ENCODE data around the gene B3GALT4. TPM values are rescaled to one million over a fixed set of nuclear protein-coding genes. Genes with fewer than 3 reads are reported as not detected.

Gene B3GALT4
- total RNA-seq, 3 donors from 2014 or later: 8.2 to 15.0 (median 11.1) TPM

GRCh38 chr6:33290459-33290858, 13.5 kb downstream of the B3GALT4 start:
- no peak for DNase-seq (ENCODE audit: low spot score in 2 of 2)
- no peaks in the 10 kb centered on the region for H3K9me3 ChIP-seq
- H3K27me3 ChIP-seq: no peaks in the 10 kb centered on the region
- H3K36me3 ChIP-seq: no peaks in the 10 kb centered on the region
- no peak overlapping the region for H3K27ac ChIP-seq
- peak overlapping the region; percentile 70 to 81 (median 79) for H3K4me3 ChIP-seq
- TF ChIP-seq CTCF (IDR thresholded peaks at IDR 0.05) (no peak), POLR2A (IDR thresholded peaks at IDR 0.05) (no peak), POLR2AphosphoS5 (IDR thresholded peaks at IDR 0.05) (no peak)
- H3K4me1 ChIP-seq: peaks cover 3 to 6% of the 10 kb centered on the region in 2 donors
- intact Hi-C loops (cut with DNase I; ENCODE audit: low total_unique reads): no loop called here

- no peak overlapping the region for H3K27ac ChIP-seq
- no peaks in the 10 kb centered on the region for H3K27me3 ChIP-seq
- TF ChIP-seq POLR2A (IDR thresholded peaks at IDR 0.05) (no peak), CTCF (IDR thresholded peaks at IDR 0.05) (no peak), POLR2AphosphoS5 (IDR thresholded peaks at IDR 0.05) (no peak)
- no peaks in the 10 kb centered on the region for H3K9me3 ChIP-seq
- H3K4me3 ChIP-seq: no peak overlapping the region
- H3K4me1 ChIP-seq: peaks cover 3 to 9% of the 10 kb centered on the region in 2 donors
- intact Hi-C loops (cut with DNase I; ENCODE audit: low total_unique reads): no loop called here
- no peak for DNase-seq (ENCODE audit: low spot score in 2 of 2)
- no peaks in the 10 kb centered on the region for H3K36me3 ChIP-seq
Observed at GRCh38 chr6:33292996-33293682, 16.2 kb downstream of the B3GALT4 start.

- Histone ChIP-seq H3K4me1 (peaks cover 0 to 6% of the 10 kb centered on the region in 2 donors), H3K36me3 (no peaks in the 10 kb centered on the region), H3K27me3 (no peaks in the 10 kb centered on the region), H3K27ac (peak overlapping the region in 1 of 2 donors; percentile 99), H3K4me3 (no peak overlapping the region), H3K9me3 (no peaks in the 10 kb centered on the region)
- intact Hi-C loops (cut with DNase I; ENCODE audit: low total_unique reads): no loop called here
- TF ChIP-seq CTCF (IDR thresholded peaks at IDR 0.05) (no peak), POLR2A (IDR thresholded peaks at IDR 0.05) (no peak), POLR2AphosphoS5 (IDR thresholded peaks at IDR 0.05) (no peak)
- no peak for DNase-seq (ENCODE audit: low spot score in 2 of 2)
Observed at GRCh38 chr6:33294086-33294823, 17.3 kb downstream of the B3GALT4 start.

- intact Hi-C loops (cut with DNase I; ENCODE audit: low total_unique reads): no loop called here
- Histone ChIP-seq H3K4me1 (peaks cover 0 to 6% of the 10 kb centered on the region in 2 donors), H3K27ac (peak overlapping the region; percentile 98 to 99), H3K27me3 (no peaks in the 10 kb centered on the region), H3K36me3 (no peaks in the 10 kb centered on the region), H3K9me3 (no peaks in the 10 kb centered on the region), H3K4me3 (peak overlapping the region in 1 of 3 donors; percentile 87)
- TF ChIP-seq POLR2AphosphoS5 (IDR thresholded peaks at IDR 0.05) (no peak), POLR2A (IDR thresholded peaks at IDR 0.05) (no peak), CTCF (IDR thresholded peaks at IDR 0.05) (no peak)
- no peak for DNase-seq (ENCODE audit: low spot score in 2 of 2)
Observed at GRCh38 chr6:33295621-33296369, 18.9 kb downstream of the B3GALT4 start.

Measured in breast epithelium (tissue), 4 donors.